HG03558 (cell line): ENCODE data around the gene VDR.

Experiments
- ATAC-seq: cut with Tn5 transposase; IDR thresholded peaks from one replicate; pipeline ENCODE4 v1.9.1; 2021; ENCODE audit warnings: moderate number of reproducible peaks; ENCODE audit not compliant: unreplicated experiment; ENCODE audit errors: extremely low read depth

The VDR gene

GRCh38 chr12:47834199-47834903 lies 70.4 kb downstream of the VDR start:
- no peak for ATAC-seq

DNA sequence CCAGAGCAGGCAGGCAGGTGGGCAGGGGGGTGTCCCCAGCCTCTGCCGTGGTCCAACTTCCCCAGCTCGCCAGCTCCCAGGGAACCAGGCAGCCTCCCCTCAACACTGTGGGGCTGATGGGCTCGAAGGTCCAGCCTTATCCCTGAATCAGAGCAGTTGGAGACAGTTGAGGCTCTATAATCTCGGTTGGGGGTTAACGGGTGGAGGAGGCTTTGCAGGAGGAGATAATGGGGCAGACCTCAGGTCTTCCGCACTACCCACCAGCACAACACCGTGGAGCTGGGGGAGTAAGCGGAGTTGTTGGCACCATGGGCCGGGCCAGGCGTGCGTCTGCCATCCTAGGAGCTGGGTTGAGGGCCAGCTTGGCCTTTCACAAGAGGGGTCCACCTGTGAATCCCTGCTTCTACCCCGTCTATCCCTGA lies 71.2 kb downstream of the VDR start:
- ATAC-seq, result no peak

DNA sequence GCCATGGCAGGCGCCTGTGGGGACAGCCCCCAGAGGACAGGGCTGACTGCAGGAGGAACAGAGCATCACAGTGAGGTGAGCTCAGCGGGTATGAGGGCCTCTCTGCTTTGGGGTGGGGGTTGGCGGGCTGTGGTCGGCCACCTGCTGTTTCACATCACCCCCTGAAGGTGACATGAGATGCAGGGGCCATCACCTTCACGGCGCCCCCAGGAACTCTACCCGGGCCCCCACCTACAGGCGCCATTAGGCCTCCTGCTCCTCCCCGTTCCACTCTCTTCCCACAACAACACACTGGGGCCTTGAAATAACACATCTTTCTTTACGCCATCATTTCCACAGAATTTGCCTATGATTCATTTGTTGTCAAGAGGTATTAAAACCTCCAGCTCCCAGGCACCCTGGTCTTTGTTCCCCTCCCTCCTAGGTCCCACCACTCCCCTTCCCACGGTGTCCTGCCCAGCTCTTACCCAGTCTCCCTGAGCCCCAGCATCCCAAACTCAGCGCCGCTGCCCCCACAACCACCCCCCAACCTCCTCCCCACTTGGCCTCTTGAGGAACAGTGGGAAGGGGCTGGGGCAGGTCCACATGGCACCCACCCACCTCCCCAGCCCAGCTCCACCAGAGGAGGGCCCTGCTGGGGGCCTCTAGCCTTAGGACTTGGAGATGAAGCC lies 72.4 kb downstream of the VDR start:
- ATAC-seq, result no peak

DNA sequence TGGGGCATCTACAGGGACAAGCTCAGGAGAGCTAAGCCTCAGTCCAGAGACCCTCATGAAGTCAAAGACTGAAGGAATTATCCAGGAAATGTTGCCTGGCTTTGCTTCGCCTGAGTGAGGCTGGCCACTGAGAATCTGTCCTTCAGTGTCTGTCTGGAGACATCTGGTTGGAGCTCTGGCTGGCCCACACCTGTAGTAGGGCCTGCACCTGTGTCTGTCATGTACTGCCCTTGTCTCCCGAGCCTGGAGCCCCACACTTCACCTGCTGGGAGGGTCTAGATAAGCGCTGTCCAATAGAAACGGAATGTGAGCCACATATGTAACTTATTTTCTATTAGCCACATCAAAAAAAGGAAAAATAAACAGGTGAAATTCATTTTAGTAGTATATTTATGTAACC lies 75.2 kb downstream of the VDR start:
- no peak for ATAC-seq

- no peak for ATAC-seq
Measured at GRCh38 chr12:47828976-47829482, 75.8 kb downstream of the VDR start.

- ATAC-seq, result no peak
Measured at GRCh38 chr12:47828008-47828975, 76.5 kb downstream of the VDR start.

DNA sequence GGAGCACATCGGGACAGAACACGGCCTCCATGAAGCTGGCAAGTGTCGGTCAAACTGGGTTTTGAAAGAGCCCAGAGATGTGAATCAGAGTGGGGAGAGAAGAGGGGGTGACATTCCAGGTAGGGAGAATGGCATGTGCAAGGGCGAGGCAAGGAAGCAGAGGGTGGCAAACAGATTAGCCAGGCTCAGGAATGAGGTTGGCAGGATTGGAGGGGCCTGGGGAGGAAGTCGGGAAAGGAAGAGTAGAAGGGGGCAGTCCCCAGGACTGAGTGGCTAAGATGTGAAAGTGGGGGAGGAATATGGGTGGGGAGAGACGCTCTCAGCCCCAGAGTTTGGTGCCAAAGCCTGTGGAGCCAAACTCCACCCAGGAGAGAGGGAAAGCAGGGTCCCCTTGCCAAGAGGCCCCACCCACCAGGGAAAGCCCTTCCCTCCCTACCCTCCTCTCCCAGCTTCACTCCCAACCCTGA lies 79.6 kb downstream of the VDR start:
- ATAC-seq, result no peak

GRCh38 chr12:47824635-47825034 lies 80.2 kb downstream of the VDR start:
- ATAC-seq, result no peak

DNA sequence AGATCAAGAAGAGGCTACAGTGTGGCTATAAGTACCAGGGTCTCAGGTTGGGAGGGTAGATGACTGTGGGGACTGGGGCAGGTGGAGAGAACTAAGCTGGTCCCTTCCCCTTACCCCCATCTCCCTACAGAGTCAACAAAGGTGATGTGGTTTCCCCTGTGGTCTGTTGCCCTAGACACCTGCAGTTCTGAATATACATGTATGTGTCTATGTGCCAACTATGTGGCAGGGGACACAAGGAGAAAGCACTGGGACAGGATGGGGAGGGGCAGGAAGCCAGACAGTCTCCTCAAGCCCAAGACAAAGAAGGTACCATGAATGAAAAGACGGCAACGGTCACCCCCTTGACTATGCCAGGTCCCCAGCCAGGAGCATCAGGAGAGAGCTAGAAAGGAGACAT lies 80.6 kb downstream of the VDR start:
- no peak for ATAC-seq

DNA sequence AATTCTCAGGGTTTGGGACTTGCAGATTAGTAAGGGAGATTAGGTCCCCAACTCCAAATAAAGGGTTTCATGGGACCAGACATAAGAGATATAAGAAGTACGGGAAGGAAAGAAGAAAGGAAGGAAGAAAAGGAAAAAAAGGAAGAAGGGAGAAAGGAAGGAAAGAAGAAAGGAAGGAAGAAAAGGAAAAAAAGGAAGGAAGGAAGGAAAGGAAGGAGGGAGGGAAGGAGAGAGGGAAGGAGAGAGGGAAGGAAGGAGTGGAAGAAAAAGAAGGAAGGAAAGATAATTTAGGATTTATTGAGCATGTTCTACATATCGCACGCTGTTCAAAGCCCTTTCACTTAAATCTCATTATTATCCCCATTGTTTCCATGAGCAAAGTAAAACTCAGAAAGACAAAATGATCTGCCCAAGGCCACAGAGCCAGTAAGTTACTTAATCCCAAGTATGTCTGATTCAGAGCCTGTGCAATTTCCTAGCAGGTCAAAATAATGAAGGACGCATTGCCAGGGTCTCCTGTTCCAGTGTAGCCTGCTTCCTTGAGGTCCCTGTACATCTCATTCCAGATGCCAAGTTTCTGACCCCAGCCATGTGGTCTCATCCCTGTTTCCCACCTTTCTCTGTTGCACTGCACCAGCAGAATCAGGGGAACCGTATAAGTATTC lies 81.2 kb downstream of the VDR start:
- ATAC-seq, result no peak

- no peak for ATAC-seq
Measured at GRCh38 chr12:47822863-47823262, 81.9 kb downstream of the VDR start.

- no peak for ATAC-seq
Measured at GRCh38 chr12:47822401-47822800, 82.4 kb downstream of the VDR start.

DNA sequence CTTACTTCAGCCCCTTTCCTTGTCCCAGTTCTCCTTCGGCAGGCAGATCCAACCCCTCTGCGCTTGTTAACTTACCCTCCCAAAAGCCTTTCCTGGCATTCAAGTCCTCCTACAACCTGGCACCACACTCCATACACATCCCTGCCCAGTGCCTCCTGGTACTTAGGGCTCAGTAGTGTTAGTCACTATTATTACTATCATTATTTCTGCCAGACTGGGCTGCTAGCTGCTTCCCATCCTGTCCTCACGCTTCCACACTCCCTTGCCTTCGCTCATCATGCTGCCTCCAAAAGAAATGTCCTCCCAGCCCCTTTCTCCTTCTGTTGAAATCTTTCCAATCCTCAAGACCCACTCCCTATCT lies 83.5 kb downstream of the VDR start:
- no peak for ATAC-seq

- ATAC-seq, result no peak
Measured at GRCh38 chr12:47820631-47821345, 84.0 kb downstream of the VDR start.

DNA sequence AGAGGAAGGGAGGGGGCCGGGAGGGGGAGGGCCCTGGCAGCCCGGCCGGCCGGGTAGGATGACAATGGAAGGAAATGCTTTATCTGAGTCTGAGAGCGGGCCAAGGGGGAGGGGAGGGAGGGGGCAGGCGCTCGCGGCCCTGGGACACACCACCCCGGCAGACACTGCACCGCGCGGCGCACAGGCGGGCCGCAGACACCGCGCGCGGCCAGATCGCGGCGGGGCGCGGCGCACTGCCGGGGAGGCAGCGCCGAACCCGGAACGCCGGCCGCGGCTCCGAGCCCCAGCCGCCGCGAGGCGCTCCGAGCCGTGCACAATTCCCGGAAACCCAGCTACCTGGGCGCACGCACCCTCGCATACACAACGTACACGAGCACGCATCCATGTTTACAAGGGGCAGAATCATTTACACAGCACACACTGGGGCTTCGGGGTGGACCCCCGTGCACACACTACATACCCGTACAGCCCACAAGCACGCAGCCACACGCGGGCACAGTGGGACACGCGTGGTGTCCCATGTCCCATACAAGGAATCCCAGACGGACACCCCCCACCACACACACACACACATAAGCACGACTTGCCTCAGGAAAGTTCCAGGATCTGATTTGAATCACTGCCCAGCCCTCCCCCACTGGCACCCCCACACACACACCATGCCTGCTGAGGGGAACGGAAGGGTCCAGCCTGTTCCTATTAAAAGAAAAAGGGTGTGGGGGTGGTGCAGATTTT lies 84.7 kb downstream of the VDR start, which contains the start of gene HDAC7:
Gene HDAC7, minus strand, starts transcription at position 8 of the 735 bp plus-strand sequence. CDS start 118 bp downstream, outside the sequence.
- ATAC-seq, result no peak

DNA sequence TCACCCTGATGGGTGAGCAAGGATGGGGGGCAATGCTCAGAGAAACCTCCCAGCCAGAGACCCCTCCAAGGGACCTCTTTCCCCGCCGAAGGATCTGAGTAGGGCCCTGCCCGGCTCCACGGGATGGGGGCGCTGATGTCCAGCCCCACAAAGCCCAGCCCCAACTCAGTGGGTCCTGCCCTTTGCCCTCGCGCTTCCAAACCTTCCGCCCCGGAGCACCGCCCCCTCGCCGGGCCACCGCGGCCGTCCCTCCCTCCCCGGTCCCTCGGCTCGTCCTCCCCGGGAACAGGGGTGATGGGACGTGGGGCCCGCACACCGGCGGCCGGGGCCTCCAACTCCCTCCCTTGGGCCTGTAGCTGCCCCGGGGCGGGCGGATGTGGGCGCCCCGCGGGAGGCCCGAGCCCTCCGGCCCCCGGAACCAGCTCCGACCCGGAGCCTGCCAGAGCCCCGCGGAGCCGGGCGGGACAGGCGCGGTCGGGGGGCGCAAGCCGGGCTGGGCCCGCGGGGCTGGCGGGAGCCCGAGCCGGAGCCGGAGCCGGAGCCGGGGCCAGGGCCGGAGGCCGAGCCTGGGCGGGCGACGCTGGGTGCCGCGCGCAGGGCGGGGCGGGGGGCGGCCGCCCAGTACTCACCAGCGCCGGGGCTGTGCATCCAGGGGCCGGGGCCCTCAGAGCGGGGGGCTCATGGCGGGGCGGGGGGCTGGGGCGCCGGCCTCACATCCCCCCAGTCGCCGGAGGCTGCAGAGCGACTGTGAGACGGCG lies 85.5 kb downstream of the VDR start:
- ATAC-seq, result no peak

DNA sequence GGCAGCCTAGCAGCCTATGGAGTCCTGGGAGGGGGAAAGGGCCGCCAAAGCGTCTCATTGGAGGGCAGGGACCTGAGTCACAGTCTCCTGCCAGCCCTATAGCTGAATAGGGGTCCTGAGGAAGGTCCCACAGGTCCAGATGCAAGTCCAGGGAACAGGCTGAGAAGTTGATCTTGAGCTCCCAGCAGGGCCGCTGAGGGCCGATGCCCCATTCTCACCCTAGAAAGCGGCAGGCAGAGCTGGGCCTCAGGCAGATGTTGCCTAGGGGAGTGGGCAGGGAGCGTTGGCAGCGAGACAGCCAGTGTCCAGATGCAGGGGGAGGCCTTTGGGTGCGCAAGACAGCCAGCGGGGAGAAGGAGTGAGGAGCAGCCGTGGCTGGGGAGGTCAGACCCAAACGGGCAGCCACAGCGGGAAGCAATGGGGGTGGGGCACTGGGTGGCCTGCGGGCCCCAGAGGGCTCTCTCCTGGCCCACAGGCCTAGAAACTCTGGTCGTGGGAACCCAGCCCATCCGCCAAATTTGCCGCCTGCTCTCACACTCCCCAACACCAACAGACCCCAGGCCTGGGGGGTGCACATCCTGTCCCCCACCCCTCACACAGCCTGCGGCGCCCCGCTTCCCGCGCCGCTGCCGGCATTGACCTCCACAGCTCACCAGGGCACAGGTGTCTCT lies 86.2 kb downstream of the VDR start:
- ATAC-seq, result no peak

GRCh38 chr12:47818007-47818376 lies 86.8 kb downstream of the VDR start:
- no peak for ATAC-seq
